ENCODE data around the gene ADGRG7.

ADGRG7 gene

GRCh38 chr3:100609305-100609704, at the start of gene ADGRG7:
TSS of gene ADGRG7 (plus strand) at chr3:100609601. CDS start at chr3:100609857, 256 bp downstream.
- no peak for DNase-seq (ENCODE audit: low read depth)
- TF ChIP-seq CTCF (conservative IDR thresholded peaks at IDR 0.05; ENCODE audit: low read depth, low read length) = no peak
- no peak within 1 kb of the TSS for H3K4me3 ChIP-seq (ENCODE audit: low read length)

GRCh38 chr3:100560426-100560825, 49.0 kb upstream of the ADGRG7 start:
- H3K4me3 ChIP-seq (ENCODE audit: low read length) = no peak overlapping the region
- DNase-seq (ENCODE audit: low read depth) = no peak
- no peak for TF ChIP-seq CTCF (conservative IDR thresholded peaks at IDR 0.05; ENCODE audit: low read depth, low read length)

GRCh38 chr3:100561459-100562158, 47.8 kb upstream of the ADGRG7 start:
- DNase-seq (ENCODE audit: low read depth) = no peak
- no peak overlapping the region for H3K4me3 ChIP-seq (ENCODE audit: low read length)
- no peak for TF ChIP-seq CTCF (conservative IDR thresholded peaks at IDR 0.05; ENCODE audit: low read depth, low read length)

- no peak overlapping the region for H3K4me3 ChIP-seq (ENCODE audit: low read length)
- no peak for TF ChIP-seq CTCF (conservative IDR thresholded peaks at IDR 0.05; ENCODE audit: low read depth, low read length)
- no peak for DNase-seq (ENCODE audit: low read depth)
These were observed 47.1 kb upstream of the ADGRG7 start for GRCh38 chr3:100562224-100562857.

- TF ChIP-seq CTCF (conservative IDR thresholded peaks at IDR 0.05; ENCODE audit: low read depth, low read length) = no peak
- no peak for DNase-seq (ENCODE audit: low read depth)
- H3K4me3 ChIP-seq (ENCODE audit: low read length) = no peak overlapping the region
These were observed 46.2 kb upstream of the ADGRG7 start for GRCh38 chr3:100563228-100563627.

GRCh38 chr3:100563652-100564211, 45.7 kb upstream of the ADGRG7 start:
- no peak for DNase-seq (ENCODE audit: low read depth)
- TF ChIP-seq CTCF (conservative IDR thresholded peaks at IDR 0.05; ENCODE audit: low read depth, low read length) = no peak
- H3K4me3 ChIP-seq (ENCODE audit: low read length) = no peak overlapping the region

GRCh38 chr3:100570811-100571210, 38.6 kb upstream of the ADGRG7 start:
- no peak for DNase-seq (ENCODE audit: low read depth)
- no peak for TF ChIP-seq CTCF (conservative IDR thresholded peaks at IDR 0.05; ENCODE audit: low read depth, low read length)
- H3K4me3 ChIP-seq (ENCODE audit: low read length) = no peak overlapping the region

Measured in retinal pigment epithelial cell (primary cell).